SK-N-DZ (cell line): Measurements from ENCODE around the gene SLC8A1.
"Not testable (repeated sequence)": the region's sequence is repeated elsewhere in the genome, so short reads cannot be mapped to it uniquely, and the experiment has no call there.

Experiments
- DNase-seq: peaks from one replicate; pipeline ENCODE4 v3.0.0-alpha.2; 2015; ENCODE audit warnings: low spot score

SLC8A1 gene

GRCh38 chr2:40109381-40109780, 342.5 kb downstream of the SLC8A1 start:
- no peak for DNase-seq

- DNase-seq: no peak
Measured at GRCh38 chr2:40108851-40109250, 343.0 kb downstream of the SLC8A1 start.

GRCh38 chr2:40106061-40106460, 345.8 kb downstream of the SLC8A1 start:
- DNase-seq: no peak

GRCh38 chr2:40105593-40105992, 346.3 kb downstream of the SLC8A1 start:
- no peak for DNase-seq

- no peak for DNase-seq
Measured at GRCh38 chr2:40103590-40103989, 348.3 kb downstream of the SLC8A1 start.

- DNase-seq: no peak
Measured at GRCh38 chr2:40103163-40103562, 348.7 kb downstream of the SLC8A1 start.

GRCh38 chr2:40102447-40102846, 349.4 kb downstream of the SLC8A1 start:
- DNase-seq: no peak

GRCh38 chr2:40101131-40101575, 350.7 kb downstream of the SLC8A1 start:
- peak; percentile 23 for DNase-seq

GRCh38 chr2:40100676-40101075, 351.2 kb downstream of the SLC8A1 start:
- DNase-seq: no peak

GRCh38 chr2:40098786-40099470, 353.0 kb downstream of the SLC8A1 start:
- DNase-seq: no peak

- no peak for DNase-seq
Measured at GRCh38 chr2:40097691-40098385, 354.1 kb downstream of the SLC8A1 start.

GRCh38 chr2:40096360-40096759, 355.5 kb downstream of the SLC8A1 start:
- no peak for DNase-seq

- no peak for DNase-seq
Measured at GRCh38 chr2:40095000-40095399, 356.9 kb downstream of the SLC8A1 start.

- no peak for DNase-seq
Measured at GRCh38 chr2:40094451-40094850, 357.4 kb downstream of the SLC8A1 start.

- no peak for DNase-seq
Measured at GRCh38 chr2:40093021-40093675, 358.7 kb downstream of the SLC8A1 start.

- no peak for DNase-seq
Measured at GRCh38 chr2:40090044-40090443, 361.8 kb downstream of the SLC8A1 start.

GRCh38 chr2:40087927-40088326, 364.0 kb downstream of the SLC8A1 start:
- no peak for DNase-seq

- DNase-seq: no peak
Measured at GRCh38 chr2:40087434-40087833, 364.5 kb downstream of the SLC8A1 start.

GRCh38 chr2:40085786-40086185, 366.1 kb downstream of the SLC8A1 start:
- DNase-seq: no peak

- not testable (repeated sequence) for DNase-seq
Measured at GRCh38 chr2:40073336-40073735, 378.6 kb downstream of the SLC8A1 start.

GRCh38 chr2:40072442-40073232, 379.3 kb downstream of the SLC8A1 start:
- DNase-seq: no peak

GRCh38 chr2:40062381-40062780, 389.5 kb downstream of the SLC8A1 start:
- DNase-seq: peak; percentile 19
